Left colon (tissue), 2 donors: ENCODE measurements around the gene MYH16. TPM values are rescaled to one million over a fixed set of nuclear protein-coding genes. Genes with fewer than 3 reads are reported as not detected.
A peak's percentile ranks its signal among the peaks of the same experiment; 100 is the strongest.
"Not testable (repeated sequence)": the region's sequence is repeated elsewhere in the genome, so short reads cannot be mapped to it uniquely, and the experiment has no call there.

Experiments
- ATAC-seq: fragments of 200-7000 bp; cut with Tn5 transposase; one replicate; pipeline ENCODE4 v1.9.1; 2020; ENCODE audit warnings: mild to moderate bottlenecking, moderate library complexity
- DNase-seq, 2 donors: peaks; one replicate each; pipeline ENCODE4 v3.0.0-alpha.2; 2020
- intact Hi-C, 2 donors: fragments of 100-400 bp; cut with DNase I in 1 of 2; cut with micrococcal nuclease in 1 of 2; formaldehyde crosslinking; loops; one replicate each; pipeline versions ENCODE4 v1.11.2 to v1.14.0; 2022; cut with DNase I, micrococcal nuclease
- total RNA-seq, 2 donors: library from RNA; stranded (reverse); fragmentation: NEBNext Ultra II Directional; extraction: Animal tissue kit (Norgen Biotek cat#: 25700); gene quantifications; one replicate each; pipeline ENCODE4 v1.2.1, GENCODE V29; 2021
- donor health status: DM: no; HTN: no; CAD: no.
- donor health status: DM: yes; HTN: yes; CAD: no.

MYH16 gene
- total RNA-seq, 2 donors from 2014 or later = not detected

- DNase-seq = no peak
- intact Hi-C loops = no loop called here
- peak; percentile 4 for ATAC-seq
These were observed 53.8 kb downstream of the MYH16 start for GRCh38 chr7:99326408-99326782.

- DNase-seq = peak in 1 of 2 donors; percentile 34
- ATAC-seq = peak; percentile 77
- intact Hi-C loops = not testable (repeated sequence)
These were observed 57.8 kb downstream of the MYH16 start for GRCh38 chr7:99330314-99330961.

- intact Hi-C loops = no loop called here
- DNase-seq = no peak
- peak; percentile 25 for ATAC-seq
These were observed 58.4 kb downstream of the MYH16 start for GRCh38 chr7:99331002-99331401.

GRCh38 chr7:99339595-99339994, 67.0 kb downstream of the MYH16 start:
- intact Hi-C loops = no loop called here
- DNase-seq (no peak), ATAC-seq (no peak)

GRCh38 chr7:99340659-99341058, 68.0 kb downstream of the MYH16 start:
- no peak for ATAC-seq
- intact Hi-C loops = no loop called here

GRCh38 chr7:99344061-99344647, 71.5 kb downstream of the MYH16 start:
- no peak for ATAC-seq
- DNase-seq = no peak
- intact Hi-C loops = no loop called here

More at GRCh38 chr7:99340659-99341058, 68.0 kb downstream of the MYH16 start:
- DNase-seq = no peak

GRCh38 chr7:99350641-99351040, 78.0 kb downstream of the MYH16 start:
- intact Hi-C loops, DNase-seq, ATAC-seq: not testable (repeated sequence)

- DNase-seq (no peak), ATAC-seq (no peak)
- intact Hi-C loops = no loop called here
These were observed 79.6 kb downstream of the MYH16 start for GRCh38 chr7:99352247-99352646.

- DNase-seq (no peak), ATAC-seq (no peak)
- intact Hi-C loops = no loop called here
These were observed 82.5 kb downstream of the MYH16 start for GRCh38 chr7:99355098-99355497.

- intact Hi-C loops = no loop called here
These were observed 85.3 kb downstream of the MYH16 start for GRCh38 chr7:99357701-99358490.

GRCh38 chr7:99358521-99358920, 85.9 kb downstream of the MYH16 start:
- intact Hi-C loops, DNase-seq, ATAC-seq: not testable (repeated sequence)

More at GRCh38 chr7:99357701-99358490, 85.3 kb downstream of the MYH16 start:
- DNase-seq (no peak), ATAC-seq (no peak)

- DNase-seq (no peak), ATAC-seq (no peak)
- intact Hi-C loops = loop anchor here in 1 of 2 donors (10.0 kb wide), 1 partner anchor 55 kb away; no protein-coding TSS in a partner anchor
These were observed 87.0 kb downstream of the MYH16 start for GRCh38 chr7:99359465-99360154.

Other genes with a start within 250 kb of the MYH16 start
- 10 to 100 TPM; 28.2 to 28.4 TPM for gene SMURF1, start 128.7 kb upstream of the MYH16 start, total RNA-seq
- under 1 TPM; 0.34 to 0.53 TPM for gene KPNA7, start 64.7 kb upstream of the MYH16 start, total RNA-seq
- gene ARPC1A, start 53.1 kb downstream of the MYH16 start, total RNA-seq = 100 to 1,000 TPM; 160 to 186 TPM
- gene ARPC1B, start 101.9 kb downstream of the MYH16 start, total RNA-seq = 100 to 1,000 TPM; 143 to 170 TPM
- 10 to 100 TPM; 74.2 to 81.6 TPM for gene PDAP1, start 135.8 kb downstream of the MYH16 start, total RNA-seq
- gene BUD31, start 136.1 kb downstream of the MYH16 start, total RNA-seq = 10 to 100 TPM; 69.9 to 79.0 TPM
- 1 to 10 TPM; 5.2 to 6.0 TPM for gene PTCD1, start 166.0 kb downstream of the MYH16 start, total RNA-seq
- gene CPSF4, start 166.1 kb downstream of the MYH16 start, total RNA-seq = 10 to 100 TPM; 18.6 to 26.0 TPM
- 100 to 1,000 TPM; 297 to 369 TPM for gene ATP5MF, start 193.3 kb downstream of the MYH16 start, total RNA-seq
- 10 to 100 TPM; 15.4 to 25.5 TPM for gene ZNF789, start 200.1 kb downstream of the MYH16 start, total RNA-seq
- gene ZNF394, start 227.4 kb downstream of the MYH16 start, total RNA-seq = 10 to 100 TPM; 32.0 to 37.2 TPM
- gene ZKSCAN5, start 231.8 kb downstream of the MYH16 start, total RNA-seq = 1 to 10 TPM; 5.2 to 5.9 TPM